Raji (cell line): ENCODE results near the gene UQCRQ.

Experiments
- POLR2A ChIP-seq: IDR thresholded peaks from 2 replicates; pipeline ENCODE4 v1.6.1; 2011; ENCODE audit warnings: low read depth, low read length, control low read depth; ENCODE audit not compliant: insufficient read depth

The UQCRQ gene

GRCh38 chr5:132916086-132916485, 49.6 kb downstream of the UQCRQ start:
- no peak for TF ChIP-seq POLR2A
